Peyer's patch (tissue), 4 donors: ENCODE data around the gene HAGH. TPM values are rescaled to one million over a fixed set of nuclear protein-coding genes. Genes with fewer than 3 reads are reported as not detected.

ENCODE experiments used
- DNase-seq, 3 donors: peaks; one replicate each; pipeline ENCODE4 v3.0.0-alpha.2; 2017 to 2019
- H3K27ac ChIP-seq, 4 donors: fragments of 200-600 bp; sonication (generic); one replicate each; pipeline ENCODE4 v1.5.1; 2016 to 2019
- H3K27me3 ChIP-seq, 2 donors: fragments of 200-600 bp; sonication (generic); one replicate each; pipeline ENCODE4 v1.5.1; 2019
- H3K36me3 ChIP-seq, 3 donors: fragments of 200-600 bp; sonication (generic); one replicate each; pipeline ENCODE4 v1.5.1; 2016 to 2019
- H3K4me1 ChIP-seq, 4 donors: fragments of 200-600 bp; sonication (generic); one replicate each; pipeline ENCODE4 v1.5.1; 2016 to 2019
- H3K4me3 ChIP-seq, 4 donors: fragments of 200-600 bp; sonication (generic); 1 replicate in 3 of 4; 2 replicates in 1 of 4; pipeline ENCODE4 v1.5.1; 2016 to 2019; ENCODE audit warnings: mild to moderate bottlenecking in 1 of 4
- H3K9me3 ChIP-seq, 4 donors: fragments of 200-600 bp; sonication (generic); one replicate each; pipeline ENCODE4 v1.5.1; 2016 to 2019; ENCODE audit warnings: mild to moderate bottlenecking in 1 of 4
- CTCF ChIP-seq, 6 experiments: fragments of 450-650 bp in 4 of 6; fragments of 200-600 bp in 2 of 6; sonication (generic) in 1 of 6; IDR thresholded peaks; one replicate each; pipeline ENCODE4 v1.5.1; 2017 to 2019; ENCODE audit warnings: antibody characterized with exemption in 6 of 6, mild to moderate bottlenecking in 3 of 6, moderate library complexity in 1 of 6
- POLR2A ChIP-seq, 2 donors: fragments of 450-650 bp; IDR thresholded peaks; one replicate each; pipeline ENCODE4 v1.5.1; 2017; ENCODE audit warnings: antibody characterized with exemption in 2 of 2, mild to moderate bottlenecking in 2 of 2, moderate library complexity in 2 of 2
- total RNA-seq, 4 donors: library from RNA; depleted of rRNA; stranded (reverse); fragments of >200 nt; gene quantifications; one replicate each; pipeline ENCODE4 v1.1.0, GENCODE V29; 2016

HAGH gene
- total RNA-seq, 4 donors from 2014 or later, result 105 to 187 (median 155) TPM

DNA sequence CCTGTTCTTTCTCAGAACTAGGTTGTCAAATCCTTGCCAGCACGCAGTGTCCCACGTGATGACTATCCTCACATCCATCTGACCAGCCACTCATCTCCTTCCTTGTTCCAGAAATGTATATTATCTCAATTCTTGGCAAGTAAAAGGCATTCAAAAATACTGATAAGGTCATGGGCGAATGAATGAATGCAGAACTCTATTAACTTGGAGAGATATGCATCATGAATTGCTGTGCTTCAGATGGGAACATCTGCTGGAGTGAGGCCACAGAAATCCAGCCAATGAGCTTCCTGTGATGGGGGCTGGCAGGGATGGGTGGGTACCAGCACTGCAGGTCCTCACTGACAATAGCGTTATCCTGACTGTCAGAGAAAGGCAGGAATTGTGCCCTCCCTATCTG lies 19.4 kb upstream of the HAGH start:
- TF ChIP-seq POLR2A (IDR thresholded peaks at IDR 0.05) (no peak), CTCF (IDR thresholded peaks at IDR 0.05) (no peak)
- Histone ChIP-seq H3K4me1 (no peaks in the 10 kb centered on the region), H3K27me3 (no peaks in the 10 kb centered on the region), H3K4me3 (no peak overlapping the region), H3K27ac (no peak overlapping the region), H3K36me3 (no peaks in the 10 kb centered on the region), H3K9me3 (no peaks in the 10 kb centered on the region)
- DNase-seq, result no peak

DNA sequence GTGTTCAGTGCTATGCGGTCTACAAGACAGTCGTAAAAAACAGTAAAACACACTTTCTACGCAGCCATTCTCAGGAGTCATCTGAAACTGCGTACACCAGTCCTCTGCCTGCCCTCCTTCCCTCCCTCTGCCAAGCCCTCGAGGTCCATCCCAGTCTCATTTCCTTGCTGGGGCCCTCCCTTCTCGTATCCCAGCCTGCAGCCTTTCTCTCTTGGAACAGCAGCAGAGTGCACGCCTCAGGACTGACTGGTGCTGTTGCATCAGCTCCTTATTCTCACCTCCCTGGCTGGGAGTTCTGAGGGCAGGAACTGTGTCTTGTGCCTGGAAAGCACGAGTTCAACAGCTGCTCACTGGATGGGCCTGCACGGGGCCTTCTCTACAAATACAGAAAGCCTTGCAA lies 12.9 kb upstream of the HAGH start:
- H3K4me3 ChIP-seq, result no peak overlapping the region
- TF ChIP-seq POLR2A (IDR thresholded peaks at IDR 0.05), result no peak
- TF ChIP-seq CTCF (IDR thresholded peaks at IDR 0.05), result no peak
- no peak for DNase-seq
- no peaks in the 10 kb centered on the region for H3K9me3 ChIP-seq
- no peak overlapping the region for H3K27ac ChIP-seq
- no peaks in the 10 kb centered on the region for H3K4me1 ChIP-seq
- no peaks in the 10 kb centered on the region for H3K27me3 ChIP-seq
- H3K36me3 ChIP-seq, result no peaks in the 10 kb centered on the region

- Histone ChIP-seq H3K4me1 (peaks cover 0 to 17% (median 0%) of the 10 kb centered on the region in 4 donors), H3K27ac (no peak overlapping the region), H3K9me3 (no peaks in the 10 kb centered on the region), H3K4me3 (no peak overlapping the region), H3K27me3 (no peaks in the 10 kb centered on the region), H3K36me3 (peaks cover 0 to 5% (median 0%) of the 10 kb centered on the region in 3 donors)
- DNase-seq, result no peak
- TF ChIP-seq CTCF (IDR thresholded peaks at IDR 0.05), result no peak
- no peak for TF ChIP-seq POLR2A (IDR thresholded peaks at IDR 0.05)
Measured at GRCh38 chr16:1834096-1834495, 7.5 kb upstream of the HAGH start.

DNA sequence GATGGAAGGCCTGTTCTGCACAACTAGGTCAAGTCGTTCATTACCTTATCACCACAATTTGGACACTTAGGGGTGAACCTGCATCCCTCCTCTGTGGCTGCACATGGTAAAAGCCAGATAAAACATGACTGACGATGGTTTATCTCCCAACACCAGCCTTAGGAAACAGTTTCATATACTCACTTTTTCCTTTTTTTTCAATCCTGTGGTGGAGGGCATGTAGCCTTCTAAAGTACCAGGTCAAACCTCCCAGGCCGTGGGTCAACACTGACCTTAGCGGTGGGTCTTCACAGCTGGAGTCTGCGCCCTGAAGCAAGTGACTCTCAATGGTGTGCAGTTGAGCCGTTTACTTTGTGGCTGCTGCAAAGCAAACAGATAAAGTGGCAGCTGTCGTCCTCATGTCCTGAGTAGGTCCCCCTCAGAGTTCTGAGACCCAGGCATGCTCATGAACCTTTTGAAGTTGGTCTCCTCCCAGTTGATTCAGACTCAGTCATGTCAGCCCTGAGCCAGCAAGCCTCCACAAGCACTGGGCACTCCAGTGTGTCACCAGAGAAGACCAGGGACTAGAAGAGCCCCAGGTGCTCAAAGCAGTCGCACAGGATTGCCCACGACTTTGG lies 6.3 kb upstream of the HAGH start:
- H3K36me3 ChIP-seq, result peaks cover 0 to 5% (median 0%) of the 10 kb centered on the region in 3 donors
- H3K27me3 ChIP-seq, result no peaks in the 10 kb centered on the region
- DNase-seq, result no peak
- H3K4me3 ChIP-seq, result no peak overlapping the region
- no peaks in the 10 kb centered on the region for H3K9me3 ChIP-seq
- peaks cover 0 to 29% (median 0%) of the 10 kb centered on the region in 4 donors for H3K4me1 ChIP-seq
- no peak overlapping the region for H3K27ac ChIP-seq
- TF ChIP-seq CTCF (IDR thresholded peaks at IDR 0.05) (no peak), POLR2A (IDR thresholded peaks at IDR 0.05) (no peak)

DNA sequence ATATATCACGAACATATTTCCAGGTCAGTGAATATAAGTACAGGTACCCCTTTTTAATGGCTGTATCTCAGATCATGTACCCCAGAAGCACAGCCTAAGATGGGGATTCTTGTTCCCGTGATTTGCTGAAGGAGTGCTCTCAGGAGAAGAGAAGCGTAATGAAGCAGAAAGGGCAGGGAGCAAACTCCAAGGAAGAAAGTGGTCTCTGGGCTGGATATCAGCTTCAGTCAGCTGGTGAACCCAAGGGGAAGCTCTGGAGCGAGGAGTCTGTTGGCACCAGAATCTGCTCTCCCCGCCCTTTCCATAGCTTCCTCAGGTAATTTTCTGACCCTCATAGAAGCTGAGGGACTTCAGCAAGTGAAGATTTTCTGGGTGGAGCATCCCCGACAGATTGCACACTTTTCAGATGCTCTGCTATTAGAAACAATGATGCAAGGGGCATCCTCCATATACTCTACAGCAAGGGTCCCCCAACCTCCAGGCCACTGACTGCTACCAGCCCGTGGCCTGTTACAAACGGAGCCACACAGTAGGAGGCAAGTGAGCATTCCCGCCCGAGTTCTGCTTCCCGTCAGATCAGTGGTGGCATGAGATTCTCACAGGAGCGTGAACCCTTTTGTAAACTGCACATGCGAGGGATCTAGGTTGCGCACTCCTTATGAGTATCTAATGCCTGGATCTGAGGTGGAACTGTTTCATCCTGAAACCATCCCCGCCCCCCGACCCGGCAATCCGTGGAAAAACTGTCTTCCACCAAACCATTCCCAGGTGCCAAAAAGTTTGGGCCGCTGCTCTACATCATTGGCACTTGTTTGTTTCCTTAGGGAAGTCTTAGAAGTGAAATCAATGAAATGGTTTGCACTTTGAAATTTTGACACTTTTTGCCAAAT lies 4.8 kb upstream of the HAGH start:
- H3K27me3 ChIP-seq, result no peaks in the 10 kb centered on the region
- peak overlapping the region in 1 of 4 donors; percentile 9 for H3K4me3 ChIP-seq
- peak overlapping the region in 3 of 4 donors; percentile 42 to 90 (median 90) for H3K27ac ChIP-seq
- H3K36me3 ChIP-seq, result peaks cover 0 to 5% (median 0%) of the 10 kb centered on the region in 3 donors
- DNase-seq, result no peak
- TF ChIP-seq CTCF (IDR thresholded peaks at IDR 0.05) (no peak), POLR2A (IDR thresholded peaks at IDR 0.05) (no peak)
- H3K4me1 ChIP-seq, result peaks cover 0 to 32% (median 4%) of the 10 kb centered on the region in 4 donors
- no peaks in the 10 kb centered on the region for H3K9me3 ChIP-seq
